IMR-90 (cell line): ENCODE results near the gene ZAP70.

Source experiments
- BHLHE40 ChIP-seq: fragments of 150-350 bp; IDR thresholded peaks from 2 replicates; pipeline ENCODE4 v1.6.1; 2016; ENCODE audit warnings: mild to moderate bottlenecking, low read depth, low read length
- CEBPB ChIP-seq: IDR thresholded peaks from 2 replicates; pipeline ENCODE4 v1.6.1; 2012; ENCODE audit warnings: low read depth, low read length, improper control_type of control experiment
- CTCF ChIP-seq: conservative IDR thresholded peaks from 2 replicates; pipeline ENCODE4 v1.5.1; 2012; ENCODE audit warnings: mild to moderate bottlenecking, low read depth, low read length, improper control_type of control experiment
- ELK1 ChIP-seq: fragments of 150-350 bp; IDR thresholded peaks from 2 replicates; pipeline ENCODE4 v1.6.1; 2016; ENCODE audit warnings: low read depth, mild to moderate bottlenecking, low read length, moderate library complexity, borderline replicate concordance
- MAFK ChIP-seq: IDR thresholded peaks from 2 replicates; pipeline ENCODE4 v1.6.1; 2012; ENCODE audit warnings: low read depth, low read length, improper control_type of control experiment
- MXI1 ChIP-seq: IDR thresholded peaks from 2 replicates; pipeline ENCODE4 v1.6.1; 2012; ENCODE audit warnings: low read depth, mild to moderate bottlenecking, low read length, moderate library complexity, borderline replicate concordance
- POLR2A ChIP-seq: IDR thresholded peaks from 2 replicates; pipeline ENCODE4 v1.6.1; 2012; ENCODE audit warnings: mild to moderate bottlenecking, low read depth, low read length
- RAD21 ChIP-seq: IDR thresholded peaks from 2 replicates; pipeline ENCODE4 v1.6.1; 2012; ENCODE audit warnings: low read length, improper control_type of control experiment
- RCOR1 ChIP-seq: IDR thresholded peaks from 2 replicates; pipeline ENCODE4 v1.6.1; 2012; ENCODE audit warnings: mild to moderate bottlenecking, low read length, improper control_type of control experiment; ENCODE audit not compliant: insufficient replicate concordance
- RFX5 ChIP-seq: IDR thresholded peaks from 2 replicates; pipeline ENCODE4 v1.8.0; 2012; ENCODE audit warnings: low read depth, mild to moderate bottlenecking, low read length, moderate library complexity
- SMC3 ChIP-seq: fragments of 150-350 bp; IDR thresholded peaks from 2 replicates; pipeline ENCODE4 v1.6.1; 2016; ENCODE audit warnings: low read depth, mild to moderate bottlenecking, antibody characterized with exemption, low read length, moderate library complexity

GRCh38 chr2:97670471-97670870, 42.9 kb upstream of the ZAP70 start:
- TF ChIP-seq POLR2A: no peak
- no peak for TF ChIP-seq RFX5
- TF ChIP-seq CTCF: no peak
- TF ChIP-seq RAD21: no peak
- TF ChIP-seq BHLHE40: no peak
- no peak for TF ChIP-seq CEBPB
- no peak for TF ChIP-seq SMC3
- TF ChIP-seq RCOR1: no peak
- TF ChIP-seq MXI1: no peak
- no peak for TF ChIP-seq ELK1
- TF ChIP-seq MAFK: no peak
